Activated CD4-positive, alpha-beta T cell treated with anti-CD3 and anti-CD28 coated beads, Interleukin-2, amount 50 U/mL, for 1 hour (primary cell): ENCODE measurements around the gene FERMT2.

Source experiments
- DNase-seq: peaks from one replicate; pipeline ENCODE4 v3.0.0-alpha.2; 2020

The FERMT2 gene

DNA sequence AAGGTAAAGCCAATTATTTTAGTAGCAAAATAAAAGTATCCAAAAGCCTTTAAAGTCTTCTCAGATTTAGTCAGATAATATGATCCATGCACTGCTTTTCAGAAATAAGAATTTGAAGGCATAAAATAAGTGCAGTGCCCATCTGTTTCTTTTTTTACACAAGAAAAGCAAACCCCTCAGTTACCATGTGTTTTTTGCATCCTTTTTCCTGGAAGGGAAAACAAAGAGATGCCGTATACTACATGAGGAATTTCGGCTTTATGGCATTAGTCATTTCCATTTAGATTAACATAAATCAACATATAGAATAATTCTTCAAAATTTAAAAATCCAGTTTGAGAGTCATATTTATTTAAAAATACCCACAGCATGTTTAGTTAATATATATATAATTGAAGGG is 89.4 kb downstream of the FERMT2 start:
- DNase-seq = no peak

DNA sequence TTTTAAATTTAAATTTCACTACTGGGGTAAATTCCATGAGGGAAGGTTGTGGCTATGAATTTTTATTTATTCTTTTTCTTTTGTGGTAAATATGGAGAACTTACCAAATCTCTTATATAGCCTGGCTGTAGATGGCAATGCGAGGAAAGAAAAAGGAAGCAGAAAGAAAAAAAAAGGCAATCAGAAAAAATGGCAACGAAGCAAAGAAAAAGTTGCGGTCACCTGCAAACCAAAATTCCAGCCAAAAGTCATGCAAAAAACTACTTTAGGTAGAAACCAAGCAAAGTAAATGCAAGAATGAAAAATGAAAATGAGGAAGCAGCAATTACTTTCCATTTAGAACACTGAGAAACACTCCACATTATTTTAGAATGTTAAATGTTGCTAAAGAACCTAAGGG is 89.9 kb downstream of the FERMT2 start:
- no peak for DNase-seq

DNA sequence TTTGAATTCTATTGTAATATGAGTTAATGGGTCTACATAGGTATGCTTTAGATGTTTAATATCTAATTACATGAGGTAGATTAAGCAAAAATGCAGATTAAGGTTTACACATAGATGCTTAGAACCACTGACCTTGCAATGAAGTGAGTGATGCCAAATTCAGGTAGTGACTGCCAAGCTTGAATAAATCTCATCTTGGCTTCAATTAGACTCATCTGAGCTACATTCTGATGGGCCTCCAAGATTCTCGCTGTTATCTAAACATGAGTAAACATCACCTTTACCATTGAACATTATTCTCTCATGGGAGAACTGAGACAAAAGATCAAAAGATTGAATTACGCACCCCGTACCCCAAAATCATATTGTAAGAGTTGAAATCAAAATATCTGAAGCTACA is 90.6 kb downstream of the FERMT2 start:
- no peak for DNase-seq

DNA sequence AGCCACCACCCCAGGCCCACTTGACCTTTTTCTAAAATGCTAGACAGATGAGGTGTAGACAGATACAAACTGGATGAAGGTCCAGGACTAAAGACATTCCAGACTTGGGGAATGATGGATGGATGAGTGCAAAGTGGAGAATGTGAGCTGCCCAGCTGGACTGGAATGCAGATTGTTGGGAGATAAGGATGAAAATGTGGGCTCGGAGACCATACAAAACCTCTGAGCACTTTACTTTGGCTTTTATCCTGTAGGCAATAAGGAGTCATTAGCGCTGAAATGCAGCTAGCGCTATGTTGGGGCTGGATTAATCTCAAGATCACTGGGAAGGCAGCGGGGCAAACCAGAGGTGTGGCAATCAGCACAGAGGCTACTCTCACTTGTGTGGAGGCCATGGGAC is 94.7 kb downstream of the FERMT2 start:
- DNase-seq = no peak

DNA sequence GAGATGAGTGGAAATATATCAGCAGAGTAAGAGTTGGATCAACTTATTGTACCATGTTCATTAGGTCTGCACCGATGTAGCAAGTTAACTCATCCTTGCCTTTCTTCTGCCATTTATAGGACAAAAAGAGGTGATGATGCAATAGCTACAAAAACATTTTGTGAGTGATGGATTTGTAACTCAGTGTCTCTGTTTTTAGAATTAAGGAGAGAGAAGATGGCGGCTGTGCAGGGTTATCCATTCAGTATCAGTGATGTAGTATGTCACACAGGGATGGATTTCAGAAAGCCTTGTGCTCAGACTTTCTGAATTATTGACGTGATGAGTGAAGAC is 97.4 kb downstream of the FERMT2 start:
- no peak for DNase-seq

DNA sequence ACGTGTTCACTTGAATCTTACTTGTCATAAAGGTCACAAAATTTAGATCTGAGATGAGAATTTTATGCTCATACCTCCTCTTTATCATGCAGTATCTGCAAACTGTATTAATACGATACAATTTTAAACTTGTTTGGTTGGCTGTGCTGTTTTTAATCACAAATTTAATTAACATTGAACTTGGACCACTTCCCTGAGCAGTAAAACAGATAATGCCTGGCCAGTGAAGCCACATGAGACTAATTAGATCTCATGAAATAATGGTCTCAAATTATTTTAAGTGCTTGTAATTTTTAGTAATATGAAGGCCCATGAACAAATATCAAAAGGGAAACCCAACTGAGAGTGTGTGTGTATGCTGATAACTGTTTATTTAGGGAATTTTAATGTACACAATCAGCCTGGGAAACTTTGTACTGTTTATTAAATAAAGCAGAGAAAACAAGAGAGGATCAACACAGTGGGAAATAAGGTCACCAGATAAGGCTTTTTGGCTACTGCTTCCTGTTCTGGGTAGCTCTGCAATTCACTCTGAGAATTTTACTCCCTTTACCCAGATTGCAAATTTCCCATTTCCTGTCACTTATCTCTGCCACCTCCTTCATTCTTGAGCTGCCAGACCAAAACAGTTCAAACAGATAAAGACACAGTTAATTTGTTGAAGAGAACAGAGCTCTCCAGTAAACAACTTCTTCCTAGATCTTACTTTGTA is 97.9 kb downstream of the FERMT2 start:
- DNase-seq = no peak

DNA sequence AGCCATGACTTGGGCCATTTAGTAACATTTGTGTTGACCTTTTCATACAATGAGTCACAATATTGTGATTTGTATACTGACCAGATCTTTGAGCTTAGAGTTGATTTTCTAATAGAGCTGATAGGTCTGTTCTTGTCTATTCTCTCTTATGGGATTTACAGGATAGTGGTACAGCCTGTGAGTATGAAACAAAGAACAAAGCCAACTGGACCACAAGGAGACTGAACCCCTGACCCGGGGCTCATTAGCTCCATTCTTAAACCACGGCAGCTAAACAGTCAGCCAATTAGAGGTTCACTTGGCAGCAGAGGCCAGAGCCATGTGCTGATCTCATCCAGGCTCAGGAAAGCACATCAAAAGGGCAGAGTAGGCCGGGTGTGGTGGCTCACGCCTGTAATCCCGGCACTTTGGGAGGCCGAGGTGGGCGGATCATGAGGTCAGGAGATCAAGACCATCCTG is 100.4 kb downstream of the FERMT2 start:
- DNase-seq = no peak

DNA sequence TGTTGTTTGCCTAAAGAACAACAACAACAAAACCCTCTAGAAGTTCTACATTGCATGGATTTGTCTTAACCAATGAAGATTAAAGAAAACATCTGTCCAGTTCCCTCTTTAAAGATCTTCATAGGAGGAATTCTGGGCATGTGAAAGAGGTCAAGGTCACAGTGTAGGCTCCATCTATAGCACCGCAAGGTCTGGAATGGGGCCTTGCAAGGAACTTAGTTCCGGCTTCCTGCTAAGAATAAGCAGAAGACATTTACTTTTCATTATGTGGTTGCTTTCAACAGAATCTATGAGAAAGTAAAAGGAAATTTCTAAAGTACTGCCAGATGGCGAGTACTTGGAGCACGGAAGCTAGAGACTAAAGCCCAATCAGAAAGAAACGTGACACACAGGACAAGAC is 102.2 kb downstream of the FERMT2 start:
- DNase-seq = no peak

DNA sequence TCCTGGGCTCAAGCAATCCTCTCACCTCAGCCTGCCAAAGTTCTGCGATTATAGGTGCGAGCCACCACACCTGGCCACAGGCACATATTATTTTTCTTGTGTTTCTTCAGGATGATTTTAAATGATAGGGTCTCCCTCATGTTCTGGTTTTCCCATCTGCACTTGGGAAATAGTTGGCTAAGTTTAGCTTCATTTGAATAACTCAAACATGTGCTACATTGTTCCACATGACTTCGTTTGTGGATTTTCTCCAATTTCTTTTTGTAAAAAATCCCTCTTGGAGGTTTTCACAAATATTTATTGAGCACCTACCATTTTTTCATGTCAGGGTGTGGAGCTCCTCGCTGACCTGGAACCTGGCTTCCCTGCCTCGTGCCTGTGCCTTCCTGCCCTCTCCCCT is 104.3 kb downstream of the FERMT2 start:
- no peak for DNase-seq

DNA sequence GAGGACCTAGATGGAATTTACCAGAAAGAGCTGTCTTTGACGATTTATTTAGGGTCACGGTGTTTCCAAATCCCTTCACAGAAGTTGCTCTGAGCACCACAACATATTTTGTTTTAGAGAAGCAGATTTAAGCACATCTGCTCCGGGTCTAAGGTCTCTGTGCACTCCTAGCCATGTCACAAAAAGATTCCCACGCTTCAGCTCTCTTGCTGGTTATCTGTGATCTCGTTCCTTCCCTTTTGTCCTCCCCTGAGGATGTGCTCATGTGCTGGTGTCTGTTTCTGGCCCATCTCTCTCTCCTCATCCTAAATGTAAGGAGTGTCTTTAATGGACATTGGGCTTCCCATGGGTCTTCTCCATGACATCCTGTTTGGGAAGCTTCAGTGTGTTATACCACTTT is 105.8 kb downstream of the FERMT2 start:
- DNase-seq = no peak

DNA sequence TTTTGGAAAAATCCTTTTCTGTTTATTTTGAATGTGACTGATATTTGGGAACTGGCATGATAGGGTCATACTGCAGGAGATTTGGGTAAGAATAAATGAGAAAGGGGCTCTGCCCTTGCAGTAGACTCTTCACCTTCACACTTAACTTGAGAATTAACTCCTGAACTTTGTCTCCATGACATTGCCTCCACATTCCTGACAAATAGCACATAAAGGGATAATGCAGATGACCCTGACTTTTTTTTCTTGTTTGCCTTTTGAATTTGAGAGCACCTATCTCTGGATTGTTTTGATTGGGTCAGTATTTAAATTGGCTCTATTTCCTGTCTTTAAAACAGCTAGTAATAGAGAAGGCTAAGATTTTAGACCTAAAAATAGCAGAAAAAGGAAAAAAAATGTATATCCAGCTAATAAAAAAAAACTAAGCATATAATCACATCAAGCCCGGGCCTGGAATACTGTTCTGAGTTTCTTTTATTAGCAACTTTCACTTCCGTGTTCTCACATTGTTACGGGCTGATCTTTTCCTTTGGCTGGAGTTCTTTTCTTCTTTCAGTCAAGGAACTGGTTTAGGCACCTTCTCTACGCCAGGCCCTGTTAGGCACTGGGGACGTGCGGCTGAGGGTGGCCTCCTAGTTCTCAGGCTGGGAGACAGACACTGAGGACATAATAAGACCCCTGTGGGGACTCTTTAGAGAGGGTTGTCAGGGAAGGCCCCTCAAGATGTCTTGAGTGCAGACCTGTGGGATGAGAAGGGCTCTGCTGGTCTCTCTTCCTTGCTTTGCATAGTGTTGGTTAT is 106.4 kb downstream of the FERMT2 start:
- DNase-seq = no peak

DNA sequence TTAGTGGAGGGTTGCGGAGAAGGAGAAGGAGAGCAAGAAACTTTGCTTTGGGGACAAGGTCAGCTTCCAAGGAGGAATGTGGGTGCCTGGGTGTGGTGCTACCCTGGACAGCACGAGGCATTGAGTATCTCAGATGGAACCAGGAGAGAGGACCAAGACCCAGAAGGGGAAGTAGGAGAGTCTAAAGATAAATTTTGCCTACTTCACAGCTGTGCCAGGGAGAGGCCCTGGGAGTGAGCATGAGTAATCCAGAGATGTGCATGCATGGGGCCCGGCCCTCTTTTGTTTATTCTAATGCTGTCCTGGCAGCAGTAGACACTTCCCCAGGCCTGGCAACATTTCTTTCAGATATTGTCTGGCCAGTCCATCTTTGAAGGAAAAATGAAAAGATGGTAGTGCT is 110.0 kb downstream of the FERMT2 start:
- DNase-seq = no peak

DNA sequence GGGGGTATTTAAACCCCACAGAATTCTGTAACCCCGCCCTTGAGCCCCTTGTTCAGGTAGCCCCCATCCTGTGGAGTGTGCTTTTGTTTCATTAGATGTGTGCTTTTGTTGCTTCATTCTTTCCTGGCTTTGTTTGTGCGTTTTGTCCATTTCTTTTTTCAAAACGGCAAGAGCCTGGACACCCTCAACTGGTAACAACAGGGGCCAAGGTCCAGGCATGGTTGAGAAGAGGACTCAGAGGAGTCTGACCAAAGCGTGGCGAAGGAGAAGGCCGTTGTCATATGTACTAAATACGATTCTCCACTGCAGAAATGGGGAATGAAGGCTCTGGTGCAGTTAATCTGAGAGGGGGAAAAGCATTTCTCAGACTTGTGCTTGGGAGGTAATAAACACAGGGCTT is 113.4 kb downstream of the FERMT2 start:
- DNase-seq = no peak

DNA sequence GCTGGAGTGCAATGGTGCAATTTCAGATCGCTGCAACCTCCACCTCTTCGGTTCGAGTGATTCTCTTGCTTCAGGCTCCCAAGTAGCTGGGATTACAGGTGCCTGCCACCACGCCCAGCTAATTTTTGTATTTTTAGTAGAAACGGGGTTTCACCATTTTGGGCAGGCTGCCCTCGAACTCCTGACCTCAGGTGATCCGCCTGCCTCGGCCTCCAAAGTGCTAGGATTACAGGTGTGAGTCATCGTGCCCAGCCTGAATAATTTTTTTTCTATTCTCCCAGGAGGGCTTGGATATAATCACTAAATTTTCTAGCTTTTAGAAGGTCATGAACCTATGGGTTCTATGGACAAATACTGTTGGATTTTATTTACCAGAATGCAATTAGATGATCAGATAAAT is 114.8 kb downstream of the FERMT2 start:
- no peak for DNase-seq

DNA sequence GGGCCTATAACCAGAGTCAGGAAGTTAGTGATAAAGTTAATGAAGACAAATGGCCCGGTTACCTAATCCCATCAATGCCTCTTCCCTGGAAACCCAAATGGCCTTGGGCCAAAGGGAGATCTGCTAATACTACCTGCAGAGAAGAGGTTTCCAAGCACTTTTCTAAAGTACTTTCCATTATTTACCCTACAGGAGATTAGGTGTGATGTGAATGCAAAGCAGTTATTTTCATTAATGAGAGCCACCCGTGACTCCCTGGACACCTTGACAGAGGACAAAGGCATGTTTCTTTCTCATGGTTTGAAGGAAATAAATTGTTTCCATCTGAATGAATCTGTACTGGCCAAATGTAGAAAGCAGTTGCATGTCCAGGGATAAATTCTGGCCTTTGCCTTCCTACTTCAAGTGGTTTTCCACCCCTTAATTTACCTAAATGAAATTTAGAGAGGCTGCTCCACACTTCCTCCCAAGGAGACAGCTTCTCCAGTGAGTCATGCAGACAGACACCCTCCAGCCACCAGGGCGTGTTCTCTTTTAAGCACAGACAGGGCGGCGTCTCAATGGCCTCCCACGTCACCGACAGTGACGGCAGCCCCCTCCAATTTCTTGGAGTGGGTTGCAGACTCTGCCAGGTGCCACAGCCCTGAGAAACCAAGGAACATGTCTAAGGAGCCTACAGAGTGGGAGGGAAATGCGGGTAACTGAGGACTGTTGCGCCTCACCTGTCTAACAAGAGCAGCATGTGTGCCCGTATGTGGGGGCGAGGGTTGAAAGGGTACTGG is 115.5 kb downstream of the FERMT2 start:
- no peak for DNase-seq

DNA sequence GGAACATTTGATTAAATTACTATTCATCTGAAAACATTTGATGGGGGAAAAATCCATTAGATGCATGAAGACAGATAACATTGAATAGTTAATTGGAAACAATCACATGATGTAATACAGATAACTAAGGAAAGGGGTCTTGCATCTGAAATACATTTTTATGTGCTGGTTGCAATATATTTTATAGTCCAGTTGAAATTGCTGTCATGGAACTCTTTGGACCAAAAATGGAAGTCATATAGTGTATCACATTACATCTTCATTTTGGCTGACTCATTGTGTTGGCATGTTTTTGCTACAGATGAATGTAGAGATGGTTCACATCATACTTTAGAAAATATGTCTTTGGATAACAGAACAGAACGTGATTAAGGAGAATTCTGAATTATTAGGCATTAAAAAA is 116.4 kb downstream of the FERMT2 start:
- no peak for DNase-seq

DNA sequence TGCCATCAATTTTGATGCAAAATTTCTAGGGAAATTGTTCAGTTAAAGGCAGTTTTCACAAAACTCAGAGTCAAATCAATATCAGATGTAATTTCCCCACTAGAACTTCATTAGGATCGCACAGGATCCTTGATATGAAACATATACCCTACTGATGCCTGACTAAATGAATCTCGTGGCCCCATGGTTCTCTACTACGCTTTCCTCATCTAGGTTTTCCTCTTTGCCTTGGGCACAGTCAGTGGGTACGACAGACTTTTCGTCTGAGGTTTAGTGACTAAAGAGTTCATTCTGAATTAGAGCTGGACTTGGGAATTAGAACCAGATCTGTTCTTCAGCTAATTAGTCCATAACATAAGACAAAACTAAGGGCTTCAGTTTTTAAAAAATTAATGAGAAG is 117.0 kb downstream of the FERMT2 start:
- no peak for DNase-seq

DNA sequence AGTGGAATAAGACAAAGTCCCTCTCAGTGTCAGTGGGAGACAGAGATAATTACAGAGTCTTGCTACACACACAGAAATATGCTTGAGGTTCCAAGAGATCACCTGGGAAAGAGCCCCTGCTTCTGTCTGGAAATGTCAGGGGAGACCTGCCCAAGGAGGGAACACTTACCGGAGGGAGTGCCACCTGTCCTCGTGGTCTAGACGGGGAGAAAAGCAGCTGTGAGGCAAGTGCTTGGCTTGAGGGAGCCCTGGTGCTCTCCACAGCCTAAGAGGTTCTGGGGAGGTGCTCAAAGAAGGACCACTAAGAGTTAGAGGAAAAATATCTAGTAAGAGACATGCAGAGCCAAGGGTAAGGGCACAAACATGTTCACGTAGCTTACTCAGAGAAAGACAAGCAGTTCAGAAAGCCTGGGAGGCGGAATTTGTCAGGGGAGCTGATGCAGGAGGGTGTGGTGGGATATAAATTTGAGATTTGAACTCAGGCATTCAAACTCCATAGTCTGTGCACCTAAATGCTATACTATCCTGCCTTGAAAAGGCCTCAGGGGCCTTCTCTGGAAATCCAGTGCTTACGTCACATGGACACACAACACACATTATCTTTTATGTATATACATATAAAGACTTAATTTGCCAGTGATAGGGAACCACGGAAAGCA is 121.2 kb downstream of the FERMT2 start:
- no peak for DNase-seq

DNA sequence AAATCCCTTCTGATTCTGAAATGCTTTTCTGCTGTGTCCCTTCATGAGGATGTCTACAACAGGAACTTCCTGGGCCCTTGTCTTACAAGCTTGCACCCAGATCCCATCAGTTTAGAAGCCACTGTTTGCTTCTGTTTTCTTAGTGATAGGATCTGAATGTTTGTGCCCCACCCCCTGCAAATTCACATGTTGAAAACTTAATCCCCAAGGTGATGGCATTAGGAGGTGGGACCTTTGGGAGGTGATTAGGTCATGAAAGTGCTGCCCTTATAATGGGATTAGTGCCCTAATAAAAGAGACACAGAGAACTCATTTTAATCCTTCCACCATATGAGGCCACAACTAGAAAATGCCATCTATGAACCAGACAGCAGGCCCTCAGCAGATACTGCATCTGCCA is 123.4 kb downstream of the FERMT2 start:
- no peak for DNase-seq

DNA sequence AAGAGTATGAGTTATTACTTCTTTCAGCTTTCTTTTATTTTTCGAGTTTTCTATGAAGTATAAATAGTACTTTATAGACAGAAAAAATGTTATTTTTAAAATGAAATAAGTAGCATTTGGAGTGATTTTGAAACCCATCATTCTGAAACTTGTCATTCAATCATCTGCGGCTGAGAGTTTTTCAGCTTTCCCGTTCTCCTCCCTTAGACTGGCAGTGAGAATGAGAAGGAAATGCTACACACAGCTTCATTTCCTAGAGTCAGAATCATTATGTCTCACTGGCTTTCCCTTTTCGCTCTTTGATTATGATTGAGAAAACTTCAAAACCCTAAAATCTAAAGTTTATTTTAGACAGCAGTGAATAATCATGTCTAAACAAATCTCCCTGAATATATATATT is 125.8 kb downstream of the FERMT2 start:
- no peak for DNase-seq

DNA sequence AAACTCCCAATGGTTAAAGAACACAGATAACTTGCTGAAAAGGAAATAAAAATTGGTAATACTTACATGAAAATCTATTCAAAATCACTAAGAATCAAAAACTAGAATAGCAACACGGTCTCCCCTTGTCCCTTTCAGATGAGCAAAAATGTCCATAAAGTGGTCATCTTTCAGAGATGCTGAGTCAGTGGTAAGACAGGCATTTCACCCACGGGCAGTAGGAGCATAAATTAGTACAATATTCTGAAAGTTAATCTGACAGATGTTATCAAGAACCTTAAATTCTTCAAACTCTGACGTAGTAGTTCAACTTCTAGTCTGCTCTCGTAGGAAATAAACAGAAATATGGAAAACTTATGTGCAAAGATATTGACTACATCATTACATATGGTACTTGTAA is 126.4 kb downstream of the FERMT2 start:
- no peak for DNase-seq

DNA sequence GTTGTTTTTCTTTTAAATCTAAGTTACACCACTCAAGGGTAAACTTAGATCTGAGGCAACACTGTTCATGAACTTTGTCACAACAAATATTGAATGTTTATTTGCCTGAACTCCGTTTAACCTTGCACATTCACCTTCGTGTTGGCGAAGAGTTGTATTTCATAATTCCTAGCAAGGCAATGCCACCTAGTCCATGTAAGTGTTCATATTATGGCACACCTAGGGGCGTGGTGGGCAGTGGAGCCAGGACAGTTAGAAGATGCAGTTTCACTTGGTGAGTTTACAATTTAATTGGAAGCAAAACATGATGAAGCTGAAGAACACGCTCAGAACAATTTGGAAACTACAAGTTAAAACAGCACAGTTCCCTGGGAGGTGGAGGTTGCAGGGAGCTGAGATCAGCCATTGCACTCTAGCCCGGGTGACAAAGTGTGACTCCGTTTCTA is 129.0 kb downstream of the FERMT2 start:
- no peak for DNase-seq

DNA sequence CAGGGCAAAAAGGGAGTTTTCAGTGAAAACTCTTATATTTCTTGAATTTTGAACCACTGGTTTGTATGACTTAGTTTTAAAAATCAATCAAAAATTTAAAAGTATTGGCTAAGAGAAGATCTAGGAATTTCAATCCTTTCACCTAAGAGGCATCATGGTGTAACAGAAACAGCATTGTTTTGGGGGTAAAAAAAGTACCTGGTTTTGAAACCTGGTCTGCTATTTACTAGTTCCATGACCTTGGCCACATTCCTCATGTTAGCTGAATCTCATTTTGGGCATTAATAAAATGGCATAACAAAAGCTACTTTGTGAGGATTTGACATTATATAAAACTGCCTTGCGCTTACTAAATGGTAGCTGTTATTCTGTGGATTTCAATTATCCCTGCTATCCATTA is 142.7 kb downstream of the FERMT2 start:
- no peak for DNase-seq
